HG03354 (cell line): Measurements from ENCODE around the gene SPATA22.
"Not testable (repeated sequence)": the region's sequence is repeated elsewhere in the genome, so short reads cannot be mapped to it uniquely, and the experiment has no call there.

Experiments
- ATAC-seq: cut with Tn5 transposase; IDR thresholded peaks from one replicate; pipeline ENCODE4 v1.9.1; 2021; ENCODE audit warnings: mild to moderate bottlenecking; ENCODE audit not compliant: unreplicated experiment, poor library complexity, severe bottlenecking

The SPATA22 gene, protein sequence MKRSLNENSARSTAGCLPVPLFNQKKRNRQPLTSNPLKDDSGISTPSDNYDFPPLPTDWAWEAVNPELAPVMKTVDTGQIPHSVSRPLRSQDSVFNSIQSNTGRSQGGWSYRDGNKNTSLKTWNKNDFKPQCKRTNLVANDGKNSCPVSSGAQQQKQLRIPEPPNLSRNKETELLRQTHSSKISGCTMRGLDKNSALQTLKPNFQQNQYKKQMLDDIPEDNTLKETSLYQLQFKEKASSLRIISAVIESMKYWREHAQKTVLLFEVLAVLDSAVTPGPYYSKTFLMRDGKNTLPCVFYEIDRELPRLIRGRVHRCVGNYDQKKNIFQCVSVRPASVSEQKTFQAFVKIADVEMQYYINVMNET

DNA sequence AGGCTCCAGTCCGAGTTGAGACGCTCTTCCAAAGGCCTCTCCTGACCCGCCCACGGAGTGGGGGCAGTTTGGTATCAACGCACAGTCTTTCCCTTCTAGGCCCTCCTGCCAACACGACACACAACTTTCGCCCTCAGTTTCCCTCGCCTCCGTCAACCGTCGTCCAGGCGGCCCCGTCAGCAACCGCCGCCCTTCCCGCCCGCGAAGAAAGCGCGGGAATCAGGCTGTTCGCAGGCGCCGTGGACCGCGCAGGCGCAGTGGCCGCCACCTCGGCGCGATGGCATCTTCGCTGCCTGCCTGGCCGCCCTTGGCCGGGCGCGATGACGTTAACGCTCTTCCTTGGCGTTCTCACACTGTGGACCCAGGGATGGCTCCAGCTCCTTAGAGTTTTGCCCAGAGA is at the start of gene SPATA22:
Gene SPATA22, minus strand, starts transcription at position 221 of the 400 bp plus-strand sequence. CDS start 2,494 bp downstream, outside the sequence.
- no peak for ATAC-seq

DNA sequence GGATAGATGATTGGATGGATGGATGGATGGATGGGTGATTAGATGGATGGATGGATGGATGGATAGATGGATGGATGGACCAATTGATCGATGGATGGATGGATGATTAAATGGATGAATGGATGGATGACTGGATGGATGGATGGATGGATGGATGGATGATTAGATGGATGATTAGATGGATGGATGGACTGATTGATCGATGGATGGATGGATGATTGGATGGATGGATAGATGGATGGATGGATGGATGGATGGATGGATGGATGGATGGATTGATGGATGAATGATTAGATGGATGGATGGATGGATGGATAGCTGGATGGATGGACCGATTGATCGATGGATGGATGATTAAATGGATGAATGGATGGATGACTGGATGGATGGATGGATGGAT is 47.9 kb upstream of the SPATA22 start:
- ATAC-seq, result not testable (repeated sequence)

DNA sequence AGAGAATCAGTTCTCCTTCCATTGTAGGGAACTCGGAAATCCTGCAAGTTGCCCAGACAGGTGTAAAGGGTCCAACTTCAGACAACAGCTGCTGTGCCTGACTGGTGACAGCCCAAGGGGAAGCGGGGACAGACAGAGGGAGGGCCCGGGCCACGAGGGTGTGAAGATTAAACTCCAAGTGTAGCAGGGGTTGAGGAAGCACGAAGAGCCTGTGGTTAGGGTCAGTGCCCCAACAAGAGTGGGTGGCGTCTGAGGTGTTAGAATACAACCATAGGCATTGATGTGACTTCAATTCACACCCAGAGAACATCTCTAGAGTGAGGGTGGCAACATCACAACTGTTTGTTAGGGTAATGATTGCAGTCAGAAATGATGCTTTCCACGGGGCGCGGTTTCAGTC is 43.3 kb upstream of the SPATA22 start:
- no peak for ATAC-seq

DNA sequence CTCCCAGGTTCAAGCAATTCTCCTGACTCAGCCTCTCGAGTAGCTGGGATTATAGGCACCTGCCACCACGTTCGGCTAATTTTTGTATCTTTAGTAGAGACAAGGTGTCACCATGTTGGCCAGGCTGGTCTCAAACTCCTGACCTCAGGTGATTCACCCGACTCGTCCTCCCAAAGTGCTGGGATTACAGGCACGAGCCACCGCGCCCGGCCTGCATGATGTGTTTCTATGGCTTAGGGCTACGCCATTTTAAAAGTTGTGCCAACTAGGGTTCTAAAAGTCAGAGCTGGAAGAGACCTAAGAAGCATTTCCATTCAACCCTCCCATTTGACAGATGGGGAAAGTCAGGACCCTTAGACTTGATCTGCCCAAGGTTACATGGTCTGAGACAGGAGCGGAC is 42.5 kb upstream of the SPATA22 start:
- ATAC-seq, result not testable (repeated sequence)

DNA sequence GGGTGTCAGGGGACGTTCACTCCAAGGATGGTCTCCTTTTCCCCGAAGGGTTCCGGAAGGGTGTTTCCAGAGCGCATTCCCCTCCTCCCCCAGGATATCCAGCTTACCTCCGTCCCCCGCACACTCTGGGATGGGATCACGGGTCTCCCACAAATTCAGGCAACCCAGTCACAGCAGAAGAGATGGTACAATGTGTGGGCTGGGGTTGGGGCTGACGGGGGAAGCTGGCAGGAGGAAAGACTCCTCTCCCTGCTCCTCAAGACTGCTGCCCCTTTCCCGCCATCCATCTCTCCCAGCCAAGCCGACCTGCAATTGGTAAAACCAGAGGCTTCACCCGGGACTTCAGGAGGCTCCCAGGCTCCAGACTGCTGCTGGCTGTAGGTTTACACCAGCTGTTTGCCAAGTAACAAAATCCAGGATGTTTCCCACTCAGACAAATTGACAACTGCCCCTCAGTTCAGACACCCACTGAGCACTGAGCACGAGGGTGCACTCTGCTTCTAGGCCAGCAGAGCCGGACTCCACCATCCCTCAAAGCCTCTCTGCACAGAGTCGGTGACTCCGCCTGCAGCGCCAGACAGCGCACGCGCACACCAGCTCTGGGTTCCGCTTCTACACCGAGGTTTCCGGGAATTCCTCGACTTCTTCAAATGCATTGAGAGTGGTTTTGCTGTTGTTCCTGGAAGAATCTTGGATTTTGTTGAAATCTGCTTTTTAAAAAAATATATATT is 41.9 kb upstream of the SPATA22 start:
- no peak for ATAC-seq

DNA sequence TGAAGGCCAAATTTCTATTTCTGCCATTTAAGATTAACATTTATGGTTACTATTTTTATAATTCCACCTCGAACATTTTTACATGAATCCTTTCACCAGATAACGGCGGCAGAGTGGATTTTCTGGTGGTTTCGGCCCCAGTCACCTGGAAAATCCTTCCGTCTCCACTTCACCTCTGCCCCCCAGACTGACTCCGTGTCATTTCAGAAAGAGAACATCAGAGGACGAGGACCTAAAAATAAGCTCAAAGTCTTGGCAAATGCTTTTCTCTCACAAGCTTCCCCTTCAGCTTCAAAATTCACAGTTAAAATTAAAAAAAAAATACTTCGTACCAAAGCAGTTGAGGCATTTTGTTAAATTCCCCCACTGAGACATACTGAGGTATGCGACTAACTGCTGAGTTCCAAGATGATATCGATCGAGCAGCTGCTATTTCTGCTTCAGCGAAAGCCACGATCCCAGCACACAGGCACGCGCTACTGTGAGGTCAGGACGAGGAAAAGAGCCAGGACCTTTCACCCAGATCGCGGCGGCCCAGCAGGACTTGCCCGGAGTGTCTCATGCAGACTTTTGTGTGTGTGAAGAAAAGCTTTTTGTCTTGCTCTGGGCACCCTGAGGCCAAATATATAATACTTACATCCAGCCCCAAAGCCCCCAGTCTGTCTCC is 41.0 kb upstream of the SPATA22 start:
- ATAC-seq, result no peak

DNA sequence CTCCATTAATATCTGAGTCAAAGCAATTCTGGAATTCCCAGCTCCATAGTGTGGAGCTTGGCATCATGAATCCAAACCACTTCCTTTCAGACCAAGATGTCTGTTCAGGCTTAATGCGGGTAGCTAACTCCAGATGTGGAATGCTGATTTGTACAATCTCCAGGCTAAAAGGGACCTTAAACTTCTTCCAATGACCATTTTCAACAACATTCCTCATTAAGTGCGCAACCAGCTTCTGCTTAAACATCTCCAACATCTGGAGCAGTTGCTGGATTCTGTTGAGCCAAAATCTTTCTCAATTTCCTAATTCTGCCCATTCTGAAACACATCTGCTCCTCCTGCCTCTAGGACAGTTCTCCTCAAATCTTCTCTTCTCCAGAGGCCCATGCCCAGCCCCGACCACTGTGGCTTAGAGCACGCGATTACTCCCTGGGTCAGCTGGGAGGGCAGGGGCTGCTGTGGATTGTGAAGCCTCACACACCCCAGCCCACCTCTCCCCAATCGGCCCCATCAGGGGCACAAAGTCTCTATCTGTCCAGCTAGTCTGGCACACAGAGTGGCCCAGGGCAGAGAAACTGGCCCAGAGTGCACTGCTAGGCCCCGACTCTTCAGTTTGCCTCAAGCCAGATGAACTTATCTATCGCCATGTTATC is 40.4 kb upstream of the SPATA22 start:
- no peak for ATAC-seq

DNA sequence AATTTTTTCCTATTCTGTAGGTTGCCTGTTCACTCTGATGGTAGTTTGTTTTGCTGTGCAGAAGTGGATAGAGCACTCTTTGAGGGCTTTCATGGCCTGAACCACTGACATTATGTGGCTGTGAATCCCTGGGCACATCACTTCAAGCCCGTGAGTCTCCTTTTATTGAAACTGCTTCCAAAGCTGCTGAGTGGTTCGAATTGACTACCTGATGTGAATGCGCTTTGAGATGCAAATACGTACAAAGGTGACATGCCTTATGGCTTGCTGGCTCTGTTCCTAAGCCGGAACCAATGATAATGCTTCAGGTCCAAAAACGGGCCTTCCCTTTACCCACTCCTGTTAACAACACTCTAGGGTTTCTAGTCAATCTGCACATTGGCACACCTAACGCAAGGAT is 38.5 kb upstream of the SPATA22 start:
- no peak for ATAC-seq

DNA sequence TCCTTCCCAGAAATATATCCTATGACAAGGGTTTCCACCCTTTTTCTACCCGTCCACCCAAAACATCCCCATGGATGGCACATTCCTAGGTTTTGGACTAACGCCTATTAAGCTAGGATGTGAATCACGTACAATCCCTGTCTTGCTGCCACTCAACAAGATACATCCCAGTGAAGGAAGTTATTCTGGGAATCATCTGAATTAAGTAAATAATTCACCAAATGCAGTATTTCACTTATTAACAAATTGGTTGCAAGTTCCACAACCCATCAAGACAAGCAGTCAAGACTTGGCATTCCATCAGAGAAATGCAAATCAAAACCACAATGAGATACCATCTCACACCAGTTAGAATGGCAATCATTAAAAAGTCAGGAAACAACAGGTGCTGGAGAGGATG is 36.2 kb upstream of the SPATA22 start:
- no peak for ATAC-seq

DNA sequence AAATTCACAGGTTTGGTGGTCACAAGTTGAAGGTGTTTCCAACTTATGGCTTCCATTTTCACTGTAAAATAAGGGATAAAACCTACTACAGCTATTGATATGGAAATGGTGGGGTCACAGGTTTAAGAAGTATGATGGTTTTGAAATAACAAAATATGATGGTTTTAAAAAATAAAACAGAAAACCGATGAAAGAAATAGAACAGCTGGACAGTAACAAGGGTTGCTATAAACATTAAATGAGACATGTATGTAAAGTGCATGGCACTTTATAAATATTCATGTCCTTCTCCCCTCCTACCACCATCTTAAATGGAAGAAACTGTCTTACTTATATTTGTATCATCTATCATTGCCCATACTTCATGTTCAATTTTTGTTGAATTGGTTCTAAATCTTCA is 35.5 kb upstream of the SPATA22 start:
- ATAC-seq, result no peak

DNA sequence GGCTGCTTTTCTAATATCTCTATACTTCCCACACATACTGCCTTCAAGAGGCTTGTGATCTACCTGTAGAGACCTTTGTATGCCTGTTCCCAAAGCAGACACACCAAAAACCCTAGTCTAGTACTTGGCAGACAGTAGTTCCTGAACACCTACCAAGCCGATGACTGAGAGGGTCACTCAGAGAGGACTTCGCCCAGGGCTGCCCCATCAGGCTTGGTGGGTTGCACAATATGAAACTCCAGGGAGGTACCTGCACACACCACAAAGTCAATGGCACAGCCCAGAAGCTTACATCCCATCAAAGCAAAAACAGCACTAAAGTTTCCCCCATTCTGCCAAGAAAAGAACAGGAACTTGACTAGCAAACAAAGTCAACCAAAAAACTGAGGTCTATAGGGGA is 34.4 kb upstream of the SPATA22 start:
- no peak for ATAC-seq

DNA sequence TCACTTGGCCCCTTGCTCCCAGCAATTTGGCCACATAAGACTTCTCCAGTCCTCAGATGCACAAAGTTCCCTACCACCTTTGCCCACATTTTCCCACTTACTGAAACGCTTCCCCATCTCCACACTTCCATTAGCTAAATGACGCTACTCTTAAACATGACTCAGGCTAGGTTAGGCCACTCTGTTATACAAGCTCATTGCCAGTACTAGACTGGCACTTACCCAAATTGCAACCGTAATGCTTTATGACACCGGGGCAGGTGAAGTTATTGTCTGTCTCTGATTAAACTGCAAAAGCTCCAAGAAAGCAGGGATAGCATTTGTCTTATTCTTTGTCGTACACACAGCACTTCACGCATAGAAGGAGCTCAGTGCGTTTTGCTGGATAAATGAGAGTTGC is 33.4 kb upstream of the SPATA22 start:
- no peak for ATAC-seq

DNA sequence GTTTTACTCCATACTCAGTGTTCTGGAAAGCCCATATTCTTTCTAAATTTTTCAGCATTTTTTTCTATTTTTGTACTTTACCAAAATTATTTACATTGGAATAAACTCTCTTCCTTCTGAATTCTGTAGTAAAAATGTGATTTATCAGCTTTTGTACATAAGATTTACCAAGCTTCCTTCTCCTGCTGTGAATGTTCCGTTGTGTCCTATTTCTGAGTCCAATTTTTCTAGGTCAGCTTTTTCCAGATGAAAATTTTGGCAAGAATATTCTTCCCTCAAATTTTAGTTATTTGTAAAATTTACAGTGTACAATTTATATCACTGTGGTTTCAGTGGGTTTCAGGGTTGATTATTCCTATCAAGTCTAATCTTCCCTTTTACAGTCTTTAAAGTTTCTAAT is 31.7 kb upstream of the SPATA22 start:
- ATAC-seq, result no peak

DNA sequence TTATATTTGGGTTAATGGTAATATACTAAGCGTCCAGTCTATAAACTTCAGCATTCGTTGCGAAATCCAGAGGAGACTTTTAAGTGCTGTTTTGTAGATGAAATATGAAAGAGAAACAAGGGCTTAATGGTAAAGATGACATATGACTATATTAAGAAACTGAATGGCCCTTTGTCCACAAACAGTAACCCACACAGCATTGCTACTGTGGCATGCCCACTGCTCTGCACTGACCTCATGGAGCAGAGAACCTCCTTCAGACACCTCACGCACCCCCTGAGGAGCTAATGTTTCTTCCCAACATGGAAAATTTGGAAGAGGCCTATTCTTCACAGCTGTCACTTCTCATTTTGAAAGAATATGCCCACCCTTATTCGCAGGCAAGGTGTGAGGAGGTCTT is 30.8 kb upstream of the SPATA22 start:
- no peak for ATAC-seq

DNA sequence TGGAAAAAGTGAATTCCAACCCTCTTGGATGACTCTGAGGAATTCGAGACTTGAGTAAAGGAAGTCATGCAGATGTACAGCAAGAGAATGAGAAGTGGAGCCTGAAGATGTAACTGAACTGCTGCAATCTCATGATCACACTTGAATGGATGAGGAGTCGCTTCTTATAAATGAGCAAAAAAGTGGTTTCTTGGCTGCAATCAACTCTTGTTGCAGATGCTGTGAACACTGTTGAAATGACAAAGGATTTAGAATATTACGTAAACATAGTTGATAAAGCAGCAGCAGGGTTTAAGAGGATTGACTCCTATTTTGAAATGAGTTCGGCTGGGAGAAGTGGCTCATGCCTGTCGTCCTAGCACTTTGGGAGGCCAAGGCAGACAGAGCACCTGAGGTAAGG is 29.7 kb upstream of the SPATA22 start:
- no peak for ATAC-seq

DNA sequence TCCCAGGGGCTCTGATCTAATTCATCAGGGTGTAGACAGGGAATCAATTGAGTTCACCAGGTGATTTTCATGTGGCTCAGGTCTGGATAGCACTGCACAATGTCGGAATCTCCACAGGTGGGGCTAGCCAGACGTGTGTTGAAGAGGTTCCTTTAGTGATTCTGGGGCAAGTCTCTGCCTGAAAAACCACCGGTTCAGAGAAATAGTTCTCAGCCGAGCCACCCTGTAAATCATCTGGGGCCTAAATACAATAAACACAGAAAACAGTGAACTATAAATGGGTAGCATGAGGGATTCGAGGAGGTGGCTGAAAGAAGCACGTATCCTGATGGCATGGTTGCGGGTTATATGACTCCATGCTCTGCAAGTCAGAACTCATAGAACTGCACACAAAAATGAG is 25.5 kb upstream of the SPATA22 start:
- ATAC-seq, result no peak

DNA sequence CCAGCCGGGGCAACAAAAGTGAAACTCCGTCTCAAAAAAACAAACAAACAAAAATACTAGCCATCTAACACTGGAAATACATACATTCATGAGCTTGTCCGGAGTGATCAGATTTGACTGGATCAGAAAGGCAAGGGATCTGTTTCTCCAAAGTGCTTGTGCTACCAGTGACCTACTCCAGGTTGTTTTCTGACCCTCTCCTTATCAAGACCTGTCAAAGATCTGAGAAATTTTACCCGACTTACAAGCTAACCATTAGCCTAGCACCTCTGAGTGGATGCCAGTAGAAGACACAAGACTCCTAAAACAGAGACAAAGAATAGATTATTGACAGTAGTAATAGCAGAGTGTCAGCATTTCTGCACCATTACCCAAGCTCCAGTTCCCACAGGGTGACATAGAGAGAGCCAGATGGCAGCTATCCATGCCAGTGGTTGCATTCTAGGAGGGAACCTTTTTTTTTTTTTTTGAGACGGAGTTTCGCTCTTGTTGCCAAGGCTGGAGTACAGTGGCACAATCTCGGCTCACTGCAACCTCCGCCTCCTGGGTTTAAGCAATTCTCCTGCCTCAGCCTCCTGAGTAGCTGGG is 14.0 kb upstream of the SPATA22 start:
- no peak for ATAC-seq

DNA sequence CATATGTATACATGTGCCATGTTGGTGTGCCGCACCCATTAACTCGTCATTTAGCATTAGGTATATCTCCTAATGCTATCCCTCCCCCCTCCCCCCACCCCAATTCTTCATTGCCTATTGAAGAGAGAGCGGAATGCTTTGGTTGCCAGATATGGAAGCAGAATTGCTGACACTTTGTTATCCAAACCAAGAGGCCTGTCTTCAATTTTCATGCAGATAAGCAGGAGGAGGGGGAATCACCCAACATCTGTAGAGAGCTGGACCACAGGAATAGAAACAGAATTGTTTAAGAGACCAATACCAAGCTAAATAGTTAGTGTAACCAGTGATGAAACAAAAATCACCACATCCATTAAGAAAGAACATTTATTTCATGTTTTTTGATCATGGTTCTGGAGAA is 11.2 kb upstream of the SPATA22 start:
- no peak for ATAC-seq

DNA sequence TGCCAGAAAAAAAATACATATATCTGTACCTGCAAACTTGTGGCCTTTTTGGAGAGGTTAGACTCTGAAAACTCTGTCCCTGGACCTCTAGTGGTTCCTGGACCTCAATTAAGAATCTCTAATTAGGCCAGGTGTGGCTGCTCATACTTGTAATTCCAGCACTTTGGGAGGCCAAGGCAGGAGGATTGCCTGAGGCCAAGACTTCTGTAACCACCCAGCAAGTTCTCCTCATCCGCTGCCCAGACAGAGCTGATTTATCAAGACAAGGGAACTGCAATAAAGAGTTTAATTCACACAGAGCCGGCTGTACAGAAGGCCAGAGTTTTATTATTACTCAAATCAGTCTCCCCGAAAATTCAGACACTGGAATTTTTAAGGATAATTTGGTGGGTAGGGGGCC is 8.4 kb upstream of the SPATA22 start:
- no peak for ATAC-seq
